Measurements from ENCODE around the gene ACTL9. TPM values are rescaled to one million over a fixed set of nuclear protein-coding genes. Genes with fewer than 3 reads are reported as not detected.

The ACTL9 gene
- polyA plus RNA-seq, 1 of the 3 experiments (the other 2 are of a cell fraction): not detected

GRCh38 chr19:8662263-8662662 is 36.3 kb downstream of the ACTL9 start:
- DNase-seq: no peak
- ChIA-PET POLR2A (interaction anchor here (0.6 kb wide), 1 partner anchor 148 kb away, joined by 3 read pairs; the partner anchor contains the start of gene ZNF414), CTCF (no interaction called here)
- Histone ChIP-seq H3K9me3 (no peaks in the 10 kb centered on the region), H3K4me3 (ENCODE audit: low read depth in 2 of 2, low read length in 1 of 2) (no peak overlapping the region), H2AFZ (ENCODE audit: low read depth) (no peak overlapping the region), H3K27me3 (ENCODE audit: insufficient read depth) (peaks cover 66% of the 10 kb centered on the region), H3K4me2 (no peak overlapping the region), H4K20me1 (ENCODE audit: insufficient read depth) (no peaks in the 10 kb centered on the region), H3K9ac (no peak overlapping the region), H3K27ac (ENCODE audit: low read depth in 2 of 2, low read length in 1 of 2) (no peak overlapping the region), H3K36me3 (replicated peaks in 1 of 2; ENCODE audit: control insufficient read depth in 1 of 2, insufficient read depth in 2 of 2, low read length in 1 of 2) (no peaks in the 10 kb centered on the region), H3F3A (replicated peaks; ENCODE audit: insufficient read depth) (no peaks in the 10 kb centered on the region), H3K79me2 (ENCODE audit: insufficient read depth) (no peaks in the 10 kb centered on the region), H3K4me1 (ENCODE audit: control insufficient read depth in 1 of 2, insufficient read depth in 2 of 2, low read depth in 1 of 2, low read length in 1 of 2) (no peaks in the 10 kb centered on the region), H3K9me2 (no peaks in the 10 kb centered on the region)
- TF ChIP-seq ELF1 (IDR thresholded peaks at IDR 0.05) (no peak), RAD21 (IDR thresholded peaks at IDR 0.05; ENCODE audit: low read length) (no peak), IRF3 (IDR thresholded peaks at IDR 0.05; ENCODE audit: low read depth, low read length) (no peak), TEAD4 (IDR thresholded peaks at IDR 0.05; ENCODE audit: borderline replicate concordance, insufficient read depth) (no peak), NRF1 (IDR thresholded peaks at IDR 0.05; ENCODE audit: low read depth, low read length) (no peak), MEF2A (IDR thresholded peaks at IDR 0.05; ENCODE audit: borderline replicate concordance, low read depth) (no peak), GATA2 (CRISPR knock-in tag; IDR thresholded peaks at IDR 0.05) (no peak), MAX (IDR thresholded peaks at IDR 0.05; ENCODE audit: low read depth) (no peak), FOSL2 (IDR thresholded peaks at IDR 0.05; ENCODE audit: borderline replicate concordance, low read depth) (no peak), REST (IDR thresholded peaks at IDR 0.05; ENCODE audit: low read depth, low read length) (no peak)
- 2% methylated on average over 4 of the region's 4 CpGs for WGBS (ENCODE audit: low lambda C conversion rate)

- H3K79me2 ChIP-seq (ENCODE audit: insufficient read depth): no peaks in the 10 kb centered on the region
- no peaks in the 10 kb centered on the region for H3F3A ChIP-seq (replicated peaks; ENCODE audit: insufficient read depth)
- POLR2A ChIA-PET: no interaction called here
- H3K4me2 ChIP-seq: no peak overlapping the region
- H3K9ac ChIP-seq: no peak overlapping the region
- no peaks in the 10 kb centered on the region for H4K20me1 ChIP-seq (ENCODE audit: insufficient read depth)
- no peaks in the 10 kb centered on the region for H3K9me3 ChIP-seq
- H3K9me2 ChIP-seq: no peaks in the 10 kb centered on the region
- 0% methylated on average over 2 of the region's 7 CpGs for WGBS (ENCODE audit: low lambda C conversion rate)
- no peak overlapping the region for H3K4me3 ChIP-seq (ENCODE audit: low read depth in 2 of 2, low read length in 1 of 2)
- no peak for DNase-seq
- peaks cover 69% of the 10 kb centered on the region for H3K27me3 ChIP-seq (ENCODE audit: insufficient read depth)
- H2AFZ ChIP-seq (ENCODE audit: low read depth): no peak overlapping the region
- no peak overlapping the region for H3K27ac ChIP-seq (ENCODE audit: low read depth in 2 of 2, low read length in 1 of 2)
- H3K4me1 ChIP-seq (ENCODE audit: control insufficient read depth in 1 of 2, insufficient read depth in 2 of 2, low read depth in 1 of 2, low read length in 1 of 2): no peaks in the 10 kb centered on the region
- no peak for TF ChIP-seq FOXM1 (IDR thresholded peaks at IDR 0.05; ENCODE audit: low read depth)
- TF ChIP-seq, protein P1, sequence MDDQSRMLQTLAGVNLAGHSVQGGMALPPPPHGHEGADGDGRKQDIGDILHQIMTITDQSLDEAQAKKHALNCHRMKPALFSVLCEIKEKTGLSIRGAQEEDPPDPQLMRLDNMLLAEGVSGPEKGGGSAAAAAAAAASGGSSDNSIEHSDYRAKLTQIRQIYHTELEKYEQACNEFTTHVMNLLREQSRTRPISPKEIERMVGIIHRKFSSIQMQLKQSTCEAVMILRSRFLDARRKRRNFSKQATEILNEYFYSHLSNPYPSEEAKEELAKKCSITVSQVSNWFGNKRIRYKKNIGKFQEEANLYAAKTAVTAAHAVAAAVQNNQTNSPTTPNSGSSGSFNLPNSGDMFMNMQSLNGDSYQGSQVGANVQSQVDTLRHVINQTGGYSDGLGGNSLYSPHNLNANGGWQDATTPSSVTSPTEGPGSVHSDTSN (IDR thresholded peaks at IDR 0.05): no peak
- CTCF ChIA-PET: no interaction called here
- H3K36me3 ChIP-seq (replicated peaks in 1 of 2; ENCODE audit: control insufficient read depth in 1 of 2, insufficient read depth in 2 of 2, low read length in 1 of 2): no peaks in the 10 kb centered on the region
These were observed 38.7 kb downstream of the ACTL9 start for GRCh38 chr19:8659905-8660304.

All from SK-N-SH (cell line).